PC-3 (cell line): ENCODE measurements around the gene TADA2B.

ENCODE experiments used
- EZH2 ChIP-seq: fragments of 300-600 bp; sonication (generic); IDR thresholded peaks from one replicate; pipeline ENCODE4 v1.6.1; 2017; ENCODE audit warnings: antibody characterized with exemption, mild to moderate bottlenecking, low read length; ENCODE audit not compliant: unreplicated experiment
- EZH2phosphoT487 ChIP-seq: fragments of 300-600 bp; sonication (generic); IDR thresholded peaks from 2 replicates; pipeline ENCODE4 v1.6.1; 2018; ENCODE audit warnings: mild to moderate bottlenecking, antibody characterized with exemption, low read length, borderline replicate concordance
- TF ChIP-seq, protein P1 (sequence below): fragments of 300-600 bp; sonication (generic); conservative IDR thresholded peaks from 2 replicates; pipeline ENCODE4 v1.5.1; 2017; ENCODE audit warnings: antibody characterized with exemption, low read depth, mild to moderate bottlenecking, low read length

DNA sequence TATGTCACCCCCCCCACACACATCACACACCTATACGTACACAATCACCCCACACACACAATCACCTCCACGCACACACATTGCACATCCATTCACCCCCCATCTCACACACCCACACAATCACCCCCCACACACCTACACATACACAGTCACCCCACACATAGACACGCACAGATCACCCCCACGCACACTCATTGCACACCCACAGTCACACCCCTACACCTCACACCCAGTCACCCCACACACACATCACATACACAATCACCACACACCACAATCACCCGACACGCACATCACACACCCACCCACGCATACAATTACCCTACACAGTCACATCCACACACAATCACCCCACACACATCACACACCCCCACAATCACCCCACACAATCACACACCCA lies 15.9 kb upstream of the TADA2B start:
- TF ChIP-seq, protein P1, sequence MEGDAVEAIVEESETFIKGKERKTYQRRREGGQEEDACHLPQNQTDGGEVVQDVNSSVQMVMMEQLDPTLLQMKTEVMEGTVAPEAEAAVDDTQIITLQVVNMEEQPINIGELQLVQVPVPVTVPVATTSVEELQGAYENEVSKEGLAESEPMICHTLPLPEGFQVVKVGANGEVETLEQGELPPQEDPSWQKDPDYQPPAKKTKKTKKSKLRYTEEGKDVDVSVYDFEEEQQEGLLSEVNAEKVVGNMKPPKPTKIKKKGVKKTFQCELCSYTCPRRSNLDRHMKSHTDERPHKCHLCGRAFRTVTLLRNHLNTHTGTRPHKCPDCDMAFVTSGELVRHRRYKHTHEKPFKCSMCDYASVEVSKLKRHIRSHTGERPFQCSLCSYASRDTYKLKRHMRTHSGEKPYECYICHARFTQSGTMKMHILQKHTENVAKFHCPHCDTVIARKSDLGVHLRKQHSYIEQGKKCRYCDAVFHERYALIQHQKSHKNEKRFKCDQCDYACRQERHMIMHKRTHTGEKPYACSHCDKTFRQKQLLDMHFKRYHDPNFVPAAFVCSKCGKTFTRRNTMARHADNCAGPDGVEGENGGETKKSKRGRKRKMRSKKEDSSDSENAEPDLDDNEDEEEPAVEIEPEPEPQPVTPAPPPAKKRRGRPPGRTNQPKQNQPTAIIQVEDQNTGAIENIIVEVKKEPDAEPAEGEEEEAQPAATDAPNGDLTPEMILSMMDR: no peak
- TF ChIP-seq EZH2 (no peak), EZH2phosphoT487 (no peak)
